GM21381 (cell line): ENCODE data around the gene IFT22.
"Not testable (repeated sequence)": the region's sequence is repeated elsewhere in the genome, so short reads cannot be mapped to it uniquely, and the experiment has no call there.

Experiments used
- ATAC-seq: cut with Tn5 transposase; IDR thresholded peaks from one replicate; pipeline ENCODE4 v1.9.1; 2021; ENCODE audit warnings: mild to moderate bottlenecking, moderate library complexity; ENCODE audit not compliant: unreplicated experiment

IFT22 gene

DNA sequence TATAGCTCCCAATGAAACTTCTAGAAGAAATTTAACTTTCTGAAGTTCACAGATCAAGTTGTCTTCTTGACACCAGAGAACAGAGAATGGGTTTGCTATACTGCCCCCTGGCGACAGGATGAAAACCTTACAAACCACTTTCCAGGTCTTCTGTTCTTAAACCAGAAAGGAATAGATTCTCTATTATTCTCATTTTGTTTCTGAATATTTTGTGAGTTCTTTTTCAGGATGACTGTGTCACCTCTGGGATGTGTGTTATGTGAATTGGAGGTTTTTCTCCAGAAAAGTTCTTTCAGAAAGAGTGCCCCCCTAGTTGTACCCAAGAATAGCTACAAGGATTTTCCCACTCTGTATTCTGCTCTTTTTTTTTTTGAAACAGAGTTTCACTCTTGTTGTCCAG is 6.3 kb downstream of the IFT22 start:
- no peak for ATAC-seq

DNA sequence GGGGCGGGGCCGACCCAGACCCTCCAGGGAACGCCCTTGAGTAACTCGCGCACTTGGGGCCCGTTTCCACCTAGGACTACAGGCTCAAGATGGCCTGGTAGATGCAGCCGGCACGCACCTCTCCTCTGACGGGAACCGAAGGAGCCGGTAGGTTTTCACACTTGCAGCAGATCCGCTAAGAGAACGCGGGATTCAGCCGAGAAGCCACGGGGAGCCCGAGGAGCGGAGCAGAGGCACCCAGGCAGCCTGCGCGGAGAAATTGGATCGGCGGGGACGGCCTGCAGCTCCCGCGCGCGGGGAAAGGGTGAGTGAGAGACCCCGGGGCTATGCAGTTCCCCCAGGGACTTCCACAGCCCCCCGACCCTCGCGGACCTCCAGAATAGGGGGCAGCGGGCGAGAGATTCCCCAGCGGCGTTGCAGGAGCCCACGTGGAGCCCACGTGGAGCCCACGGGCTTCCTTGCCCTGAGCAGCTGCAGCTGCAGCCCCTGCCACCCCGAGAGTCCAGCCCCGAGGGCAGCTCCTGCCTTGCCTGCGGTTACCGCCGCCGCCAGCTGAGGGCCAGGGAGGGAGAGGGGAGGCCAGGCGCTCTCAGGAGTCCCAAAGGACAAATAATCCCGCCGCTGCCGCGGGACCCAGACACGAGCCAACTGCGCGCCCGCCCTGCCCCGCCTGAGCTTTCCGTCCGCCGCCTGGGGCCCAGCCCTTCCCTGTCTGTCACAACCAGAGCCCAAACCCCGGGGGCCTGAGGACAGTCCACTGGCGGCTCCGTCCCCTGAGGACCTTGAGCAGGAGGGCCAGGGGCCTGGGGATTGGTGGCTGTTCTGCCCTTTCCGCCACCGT is 13.1 kb downstream of the IFT22 start:
- no peak for ATAC-seq

DNA sequence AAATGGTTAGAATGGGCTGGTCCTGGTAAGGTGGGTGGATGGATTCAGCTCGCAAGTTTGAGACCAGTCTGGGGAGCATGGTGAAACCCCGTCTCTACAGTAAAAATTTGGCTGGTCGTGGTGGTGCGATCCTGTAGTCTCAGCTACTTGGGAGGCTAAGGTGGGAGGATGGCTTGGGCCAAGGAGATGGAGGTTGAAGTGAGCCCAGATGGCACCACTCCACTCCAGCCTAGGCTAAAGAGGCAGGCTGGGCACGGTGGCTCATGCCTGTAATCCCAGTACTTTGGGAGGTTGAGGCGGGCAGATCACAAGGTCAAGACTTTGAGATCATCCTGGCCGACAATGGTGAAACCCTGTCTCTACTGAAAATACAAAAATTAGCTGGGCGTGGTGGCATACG is 15.3 kb downstream of the IFT22 start:
- no peak for ATAC-seq

GRCh38 chr7:101303102-101303701 is 18.4 kb downstream of the IFT22 start:
- no peak for ATAC-seq

DNA sequence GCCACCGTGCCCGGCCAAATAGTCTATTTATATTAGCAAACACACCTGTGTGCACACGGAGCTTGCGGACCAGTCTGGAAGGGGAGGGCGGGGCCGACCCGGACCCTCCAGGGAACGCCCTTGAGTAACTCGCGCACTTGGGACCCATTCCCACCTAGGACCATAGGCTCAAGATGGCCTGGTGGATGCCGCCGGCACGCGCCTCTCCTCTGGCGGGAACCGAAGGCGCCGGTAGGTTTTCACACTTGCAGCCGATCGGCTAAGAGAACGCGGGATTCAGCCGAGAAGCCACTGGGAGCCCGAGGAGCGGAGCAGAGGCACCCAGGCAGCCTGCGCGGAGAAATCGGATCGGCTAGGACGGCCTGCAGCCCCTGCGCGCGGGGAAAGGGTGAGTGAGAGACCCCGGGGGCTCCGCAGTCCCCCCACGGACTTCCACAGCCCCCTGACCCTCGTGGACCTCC is 18.9 kb downstream of the IFT22 start:
- ATAC-seq, result no peak

DNA sequence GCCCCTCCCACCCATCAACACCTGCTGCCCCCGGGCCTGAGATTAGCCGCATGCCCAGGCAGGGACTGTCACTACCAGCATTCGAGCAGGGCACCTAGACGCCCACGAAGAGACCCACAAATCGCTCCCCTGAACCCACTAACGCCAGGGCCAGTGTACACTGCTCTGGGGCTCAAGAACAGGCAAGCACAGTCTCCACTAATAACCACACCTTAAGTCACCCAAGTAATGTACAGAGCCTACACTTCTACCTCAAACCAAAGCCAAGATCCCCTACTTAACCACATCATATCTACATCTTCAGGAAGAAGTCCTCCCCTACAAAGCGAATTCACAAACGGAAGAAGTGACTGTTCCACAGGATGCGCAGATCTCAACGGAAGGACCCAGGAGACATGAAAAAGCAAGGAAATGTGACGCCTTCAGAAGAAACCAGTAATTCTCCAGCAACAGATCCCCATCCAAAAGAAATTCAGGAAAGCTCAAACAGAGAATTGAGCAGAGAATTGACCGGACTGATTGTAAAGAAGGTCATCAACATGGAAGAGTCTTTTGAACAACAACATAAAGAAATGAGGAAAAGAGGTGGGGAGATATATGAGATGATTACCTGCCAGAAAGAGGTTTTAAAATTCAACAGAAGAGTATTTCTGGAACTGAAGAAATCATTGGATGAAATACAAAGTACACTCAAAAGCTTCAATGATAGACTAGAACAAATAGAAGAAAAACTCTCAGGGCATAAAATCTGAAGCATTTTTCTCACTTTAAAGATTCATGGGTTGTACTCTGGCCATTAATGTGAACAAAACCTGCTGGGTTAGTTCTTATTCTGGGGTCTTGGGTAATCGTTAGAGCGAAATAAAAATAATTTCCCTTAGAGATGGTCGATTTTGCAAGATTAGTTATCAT is 20.9 kb downstream of the IFT22 start:
- ATAC-seq, result no peak

DNA sequence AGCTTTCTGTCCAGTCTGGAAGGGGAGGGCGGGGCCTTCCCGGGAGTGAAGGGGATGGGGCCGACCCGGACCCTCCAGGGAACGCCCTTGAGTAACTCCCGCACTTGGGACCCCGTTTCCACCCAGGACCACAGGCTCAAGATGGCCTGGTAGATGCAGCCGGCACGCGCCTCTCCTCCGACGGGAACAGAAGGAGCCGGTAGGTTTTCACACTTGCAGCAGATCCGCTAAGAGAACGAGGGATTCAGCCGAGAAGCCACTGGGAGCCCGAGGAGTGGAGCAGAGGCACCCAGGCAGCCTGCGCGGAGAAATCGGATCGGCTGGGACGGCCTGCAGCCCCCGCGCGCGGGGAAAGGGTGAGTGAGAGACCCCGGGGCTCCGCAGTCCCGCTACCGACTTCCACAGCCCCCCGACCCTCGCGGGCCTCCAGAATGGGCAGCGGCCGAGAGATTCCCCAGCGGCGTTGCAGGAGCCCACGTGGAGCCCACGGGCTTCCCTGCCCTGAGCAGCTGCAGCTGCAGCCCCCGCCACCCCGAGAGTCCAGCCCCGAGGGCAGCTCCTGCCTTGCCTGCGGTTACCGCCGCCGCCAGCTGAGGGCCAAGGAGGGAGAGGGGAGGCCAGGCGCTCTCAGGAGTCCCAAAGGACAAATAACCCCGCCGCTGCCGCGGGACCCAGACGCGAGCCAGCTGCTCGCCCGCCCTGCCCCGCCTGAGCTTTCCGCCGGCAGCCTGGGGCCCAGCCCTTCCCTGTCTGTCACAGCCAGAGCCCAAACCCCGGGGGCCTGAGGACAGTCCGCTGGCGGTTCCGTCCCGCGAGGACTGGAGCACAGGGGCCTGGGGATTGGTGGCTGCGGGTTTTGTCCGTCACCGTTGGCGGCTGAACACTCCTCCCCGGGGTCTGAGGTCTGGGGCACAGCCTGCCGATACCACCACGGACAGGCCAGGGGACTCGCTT is 21.8 kb downstream of the IFT22 start:
- no peak for ATAC-seq

GRCh38 chr7:101294832-101295121 is 26.8 kb downstream of the IFT22 start:
- no peak for ATAC-seq

GRCh38 chr7:101294039-101294831 is 27.4 kb downstream of the IFT22 start:
- ATAC-seq, result no peak

DNA sequence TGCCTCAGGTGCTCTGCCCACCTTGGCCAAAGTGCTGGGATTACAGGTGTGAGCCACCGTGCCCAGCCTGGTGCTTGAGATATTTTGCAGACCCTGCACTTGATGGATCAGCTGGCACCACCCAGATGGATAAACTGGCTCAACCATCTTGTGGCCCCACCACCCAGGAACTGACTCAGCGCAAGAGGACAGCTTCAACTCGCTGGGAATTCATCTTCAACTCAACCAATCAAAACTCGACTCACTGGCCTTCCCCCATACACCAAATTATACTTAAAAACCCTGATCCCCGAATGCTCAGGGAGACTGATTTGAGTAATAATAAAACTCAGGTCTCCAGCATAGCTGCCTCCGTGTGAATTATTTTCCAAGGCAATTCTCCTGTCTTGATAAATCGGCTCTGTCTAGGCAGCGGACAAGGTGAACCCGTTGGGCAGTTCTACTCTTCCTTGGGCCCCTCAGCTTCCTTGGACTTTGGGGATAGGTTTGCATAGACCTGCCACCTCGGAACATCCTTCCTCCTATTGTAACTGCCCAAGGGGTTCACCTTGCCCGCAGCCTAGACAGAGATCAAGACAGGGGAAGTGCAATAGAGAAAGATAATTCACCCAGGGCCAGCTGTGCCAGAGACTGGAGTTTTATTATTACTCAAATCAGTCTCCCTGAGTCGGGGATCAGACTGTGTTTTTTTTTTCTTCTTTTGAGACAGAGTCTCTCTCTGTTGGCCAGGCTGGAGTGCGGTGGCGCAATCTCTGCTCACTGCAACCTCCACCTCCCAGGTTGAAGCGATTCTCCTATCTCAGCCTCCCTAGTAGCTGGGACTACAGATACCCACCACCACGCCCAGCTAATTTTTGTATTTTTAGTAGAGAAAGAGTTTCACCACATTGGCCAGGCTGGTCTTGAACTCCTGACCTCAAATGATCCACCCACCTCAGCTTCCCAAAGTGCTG is 28.3 kb downstream of the IFT22 start:
- not testable (repeated sequence) for ATAC-seq

- ATAC-seq, result not testable (repeated sequence)
These were observed 29.0 kb downstream of the IFT22 start for GRCh38 chr7:101292566-101292965.

- ATAC-seq, result not testable (repeated sequence)
These were observed 31.2 kb downstream of the IFT22 start for GRCh38 chr7:101290186-101291037.

DNA sequence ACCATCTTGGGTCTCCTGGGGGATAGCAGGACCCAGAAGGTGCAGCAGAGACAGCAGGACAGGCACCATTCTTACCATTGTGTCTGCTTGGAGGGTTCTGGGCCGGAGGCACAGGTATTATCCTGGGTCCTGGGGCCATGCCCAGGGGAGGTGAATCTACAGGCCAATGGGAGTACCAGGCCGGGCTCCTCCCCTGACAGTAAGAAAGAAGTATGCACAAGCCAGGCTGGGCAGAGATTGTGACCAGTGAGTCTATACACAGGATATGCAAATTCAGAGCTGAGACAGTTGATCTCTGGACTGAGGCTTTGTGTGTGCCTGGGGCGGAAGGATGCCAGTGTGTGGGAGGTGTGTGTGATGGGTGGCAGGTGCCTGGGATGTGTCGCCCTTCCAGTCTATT is 31.9 kb downstream of the IFT22 start:
- ATAC-seq, result not testable (repeated sequence)

GRCh38 chr7:101288439-101288838 is 33.2 kb downstream of the IFT22 start:
- no peak for ATAC-seq

DNA sequence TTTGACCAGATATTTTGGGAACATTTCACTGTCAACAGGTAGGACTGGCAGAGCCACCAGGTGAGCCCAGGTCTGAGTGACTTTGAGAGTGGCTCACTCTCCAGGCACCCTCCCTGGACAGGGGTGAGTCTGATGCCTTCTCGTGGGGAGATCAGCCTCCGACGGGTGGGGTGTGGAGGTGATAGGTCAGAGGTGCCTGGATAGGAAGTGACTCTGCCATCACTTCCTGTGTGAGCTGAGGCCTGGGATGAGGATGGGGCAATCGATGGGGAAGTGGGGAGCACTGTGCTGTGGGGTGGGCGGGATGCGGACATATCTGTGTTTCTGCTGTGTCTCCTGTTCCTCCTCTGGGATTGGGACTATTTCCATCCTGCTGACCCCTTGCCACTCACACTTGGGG is 34.6 kb downstream of the IFT22 start:
- no peak for ATAC-seq

GRCh38 chr7:101285880-101286279 is 35.7 kb downstream of the IFT22 start:
- not testable (repeated sequence) for ATAC-seq

DNA sequence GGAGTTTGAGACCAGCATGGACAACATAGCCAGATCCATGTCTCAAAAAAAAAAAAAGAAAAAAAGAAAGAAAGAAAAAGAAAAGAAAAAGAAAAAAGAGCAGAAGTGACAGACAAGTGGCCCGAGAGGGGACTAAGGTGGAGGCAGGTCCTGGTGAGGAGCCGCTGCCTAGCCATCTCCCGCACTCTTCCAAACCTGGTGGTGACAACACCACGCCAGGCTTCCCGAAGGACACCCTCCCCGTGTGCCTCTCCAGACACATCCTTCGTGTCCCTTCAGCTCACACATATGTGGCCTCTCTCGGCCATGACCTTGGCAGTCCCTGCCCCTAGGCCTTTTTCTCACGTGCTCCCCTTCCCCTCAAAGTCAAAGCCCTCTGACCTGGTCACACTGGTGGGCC is 36.4 kb downstream of the IFT22 start:
- no peak for ATAC-seq

GRCh38 chr7:101280912-101281311 is 40.7 kb downstream of the IFT22 start:
- not testable (repeated sequence) for ATAC-seq
